GM10266 (cell line): ENCODE results near the gene PRKCA.

ENCODE experiments used
- DNase-seq: peaks from one replicate; pipeline ENCODE4 v3.0.0; 2012; ENCODE audit errors: extremely low spot score
- CTCF ChIP-seq: IDR thresholded peaks from 2 replicates; pipeline ENCODE4 v1.5.1; 2012; ENCODE audit warnings: mild to moderate bottlenecking, low read depth; ENCODE audit not compliant: control insufficient read depth, insufficient read depth; ENCODE audit errors: missing control alignments

Gene PRKCA

GRCh38 chr17:66678827-66679226 lies 376.4 kb downstream of the PRKCA start:
- TF ChIP-seq CTCF, result no peak
- DNase-seq, result no peak

DNA sequence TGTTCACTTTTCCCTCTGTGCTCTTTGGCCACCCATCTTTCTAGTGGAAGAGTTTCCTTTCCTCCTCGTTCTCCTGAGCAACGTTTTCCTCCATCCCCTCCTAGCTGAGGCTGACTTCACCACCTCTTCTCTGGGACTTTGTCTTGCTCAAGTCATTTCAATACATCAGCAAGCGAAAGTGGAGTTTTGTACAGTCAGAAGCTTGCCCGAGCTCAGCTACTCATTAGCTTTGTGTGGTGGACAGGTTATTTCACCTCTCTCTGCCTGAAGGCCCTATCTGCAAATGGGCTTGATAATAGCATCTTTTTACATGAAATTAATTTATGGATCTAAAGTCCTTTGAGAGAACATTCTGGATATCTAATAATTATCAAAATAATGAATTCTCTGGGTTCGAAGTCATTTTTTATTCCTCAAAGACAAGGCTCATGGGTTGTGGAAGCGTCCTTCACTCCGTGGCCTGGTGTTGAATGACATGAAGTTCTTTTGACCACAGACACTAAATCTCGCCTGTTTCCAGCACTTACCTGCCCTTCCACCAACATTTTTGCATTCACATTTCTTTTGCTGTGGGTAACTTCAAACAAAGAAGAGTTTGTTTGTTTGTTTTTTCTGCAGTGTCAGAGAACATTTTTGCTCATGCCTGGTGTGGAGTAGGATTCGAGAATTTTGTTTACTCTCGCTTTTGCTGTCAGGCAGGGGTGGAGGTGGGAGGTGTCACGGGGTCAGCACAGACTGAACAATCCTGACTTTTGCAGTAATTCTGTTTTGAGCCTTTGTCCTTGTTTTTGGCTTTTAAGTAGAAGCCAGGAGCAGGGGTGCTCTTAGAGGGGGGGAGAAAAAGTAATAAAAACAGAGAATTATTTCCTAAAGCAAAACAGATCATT lies 377.5 kb downstream of the PRKCA start:
- TF ChIP-seq CTCF, result no peak
- no peak for DNase-seq

GRCh38 chr17:66682283-66682682 lies 379.9 kb downstream of the PRKCA start:
- no peak for DNase-seq
- no peak for TF ChIP-seq CTCF

DNA sequence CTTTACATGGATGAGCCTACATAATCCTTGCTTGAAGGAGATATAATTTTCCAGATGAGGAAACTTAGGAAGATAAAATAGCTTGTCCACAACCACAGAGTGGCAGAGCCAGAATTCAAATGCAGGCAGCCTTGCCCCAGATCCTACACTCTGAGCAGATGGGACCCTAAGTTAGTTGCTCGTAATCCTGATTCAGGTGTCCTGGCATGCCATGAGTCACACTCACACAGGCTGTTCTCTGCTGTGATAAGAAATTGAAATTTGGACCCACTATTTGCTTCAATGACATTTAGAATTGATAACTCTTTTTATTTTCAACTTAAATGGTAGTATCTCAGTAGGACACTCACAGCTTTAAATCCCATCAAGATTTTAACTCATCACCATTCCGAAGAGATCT lies 381.8 kb downstream of the PRKCA start:
- TF ChIP-seq CTCF, result no peak
- DNase-seq, result no peak

GRCh38 chr17:66684731-66685130 lies 382.3 kb downstream of the PRKCA start:
- no peak for TF ChIP-seq CTCF
- DNase-seq, result no peak

- DNase-seq, result no peak
- no peak for TF ChIP-seq CTCF
Observed at GRCh38 chr17:66686601-66687000, 384.2 kb downstream of the PRKCA start.

DNA sequence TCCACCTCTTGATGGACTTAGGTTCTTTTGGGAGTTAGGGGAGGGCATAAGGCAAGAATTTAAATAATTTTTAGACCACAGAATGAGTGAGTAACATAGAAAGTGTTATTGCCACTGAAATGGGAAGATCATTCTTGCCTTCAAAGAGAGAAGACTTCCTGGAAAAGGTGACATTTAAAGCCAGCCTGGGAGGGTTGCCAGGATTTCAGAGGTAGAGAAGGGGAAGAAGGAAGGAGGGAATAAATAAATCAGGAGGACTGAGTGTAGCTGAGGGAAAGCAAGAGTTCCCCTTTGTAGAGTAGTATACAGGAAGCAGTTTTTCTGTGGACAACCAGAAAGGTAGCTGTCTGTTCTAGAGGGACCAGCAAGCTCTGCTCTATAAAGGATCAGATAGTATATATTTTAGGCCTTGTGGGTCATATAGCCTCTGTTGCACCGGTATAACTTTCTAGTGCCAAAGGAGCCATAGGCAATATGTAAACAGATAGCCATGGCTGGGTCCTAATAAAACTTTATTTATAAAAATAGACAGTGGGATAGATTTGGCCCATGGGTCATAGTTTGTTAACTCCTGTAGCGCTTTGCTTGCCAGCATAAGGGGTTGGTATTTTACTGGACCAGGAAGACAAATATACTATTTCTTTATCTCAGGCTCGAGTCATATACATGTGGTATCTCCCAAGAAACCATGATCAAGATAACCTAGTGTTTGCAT lies 385.3 kb downstream of the PRKCA start:
- no peak for DNase-seq
- no peak for TF ChIP-seq CTCF
